Colonic mucosa (tissue), 4 donors: Measurements from ENCODE around the gene TUBB1. TPM values are rescaled to one million over a fixed set of nuclear protein-coding genes. Genes with fewer than 3 reads are reported as not detected.

Experiments used
- DNase-seq: peaks from one replicate; pipeline ENCODE4 v3.0.0-alpha.2; 2020
- H3K27ac ChIP-seq: fragments of 200-600 bp; one replicate; pipeline ENCODE4 v1.8.0; 2021
- H3K27me3 ChIP-seq: fragments of 200-600 bp; one replicate; pipeline ENCODE4 v1.8.0; 2021
- H3K36me3 ChIP-seq: fragments of 200-600 bp; one replicate; pipeline ENCODE4 v1.8.0; 2021
- H3K4me1 ChIP-seq: fragments of 200-600 bp; one replicate; pipeline ENCODE4 v1.8.0; 2021; ENCODE audit warnings: mild to moderate bottlenecking
- H3K4me3 ChIP-seq: fragments of 200-600 bp; one replicate; pipeline ENCODE4 v1.8.0; 2021
- H3K9ac ChIP-seq, 2 donors: one replicate each; pipeline ENCODE4 v1.7.0; 2013; ENCODE audit warnings: control low read depth in 2 of 2, low read depth in 2 of 2, low read length in 2 of 2
- H3K9me3 ChIP-seq: fragments of 200-600 bp; one replicate; pipeline ENCODE4 v1.8.0; 2021
- intact Hi-C: fragments of 100-400 bp; cut with DNase I; formaldehyde crosslinking; loops from one replicate; pipeline ENCODE4 v1.14.1; 2022
- total RNA-seq, 2 donors: library from RNA; stranded (reverse); fragmentation: NEBNext Ultra II Directional in 1 of 2; extraction: Animal tissue kit (Norgen Biotek cat#: 25700) in 1 of 2; gene quantifications; one replicate each; pipeline ENCODE4 v1.2.1, GENCODE V29; 2021
- TF ChIP-seq, protein P1 (sequence below): fragments of 200-600 bp; IDR thresholded peaks from one replicate; pipeline ENCODE4 v1.8.0; 2022; ENCODE audit warnings: antibody characterized with exemption, mild to moderate bottlenecking
- donor health status: healthy.
- donor health status: DM: no; HTN: no; CAD: no.
- donor health status: DM: no; HTN: no; CAD: no.

The TUBB1 gene
- total RNA-seq, 2 donors from 2014 or later, result not detected

DNA sequence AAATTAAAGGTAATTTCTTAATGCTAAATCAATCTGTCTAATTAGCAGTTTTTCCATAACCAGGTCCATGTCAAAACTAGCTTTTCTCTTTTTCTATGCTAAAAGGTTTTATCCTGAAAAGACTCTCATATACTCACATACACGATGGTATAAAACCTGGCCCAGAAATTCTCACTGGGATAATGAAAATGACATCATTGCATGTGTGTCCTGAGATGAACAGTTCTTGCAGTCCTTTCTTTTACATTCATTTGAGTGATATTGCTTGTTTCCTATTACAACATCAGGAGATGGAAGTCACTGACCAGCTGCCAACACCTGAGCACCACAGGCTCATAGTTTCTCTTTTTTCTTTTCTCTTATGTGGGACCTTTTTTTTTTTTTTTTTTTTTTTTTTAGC lies 31.2 kb downstream of the TUBB1 start:
- intact Hi-C loops, result no loop called here
- TF ChIP-seq, protein P1, sequence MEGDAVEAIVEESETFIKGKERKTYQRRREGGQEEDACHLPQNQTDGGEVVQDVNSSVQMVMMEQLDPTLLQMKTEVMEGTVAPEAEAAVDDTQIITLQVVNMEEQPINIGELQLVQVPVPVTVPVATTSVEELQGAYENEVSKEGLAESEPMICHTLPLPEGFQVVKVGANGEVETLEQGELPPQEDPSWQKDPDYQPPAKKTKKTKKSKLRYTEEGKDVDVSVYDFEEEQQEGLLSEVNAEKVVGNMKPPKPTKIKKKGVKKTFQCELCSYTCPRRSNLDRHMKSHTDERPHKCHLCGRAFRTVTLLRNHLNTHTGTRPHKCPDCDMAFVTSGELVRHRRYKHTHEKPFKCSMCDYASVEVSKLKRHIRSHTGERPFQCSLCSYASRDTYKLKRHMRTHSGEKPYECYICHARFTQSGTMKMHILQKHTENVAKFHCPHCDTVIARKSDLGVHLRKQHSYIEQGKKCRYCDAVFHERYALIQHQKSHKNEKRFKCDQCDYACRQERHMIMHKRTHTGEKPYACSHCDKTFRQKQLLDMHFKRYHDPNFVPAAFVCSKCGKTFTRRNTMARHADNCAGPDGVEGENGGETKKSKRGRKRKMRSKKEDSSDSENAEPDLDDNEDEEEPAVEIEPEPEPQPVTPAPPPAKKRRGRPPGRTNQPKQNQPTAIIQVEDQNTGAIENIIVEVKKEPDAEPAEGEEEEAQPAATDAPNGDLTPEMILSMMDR, result no peak
- no peak for DNase-seq

DNA sequence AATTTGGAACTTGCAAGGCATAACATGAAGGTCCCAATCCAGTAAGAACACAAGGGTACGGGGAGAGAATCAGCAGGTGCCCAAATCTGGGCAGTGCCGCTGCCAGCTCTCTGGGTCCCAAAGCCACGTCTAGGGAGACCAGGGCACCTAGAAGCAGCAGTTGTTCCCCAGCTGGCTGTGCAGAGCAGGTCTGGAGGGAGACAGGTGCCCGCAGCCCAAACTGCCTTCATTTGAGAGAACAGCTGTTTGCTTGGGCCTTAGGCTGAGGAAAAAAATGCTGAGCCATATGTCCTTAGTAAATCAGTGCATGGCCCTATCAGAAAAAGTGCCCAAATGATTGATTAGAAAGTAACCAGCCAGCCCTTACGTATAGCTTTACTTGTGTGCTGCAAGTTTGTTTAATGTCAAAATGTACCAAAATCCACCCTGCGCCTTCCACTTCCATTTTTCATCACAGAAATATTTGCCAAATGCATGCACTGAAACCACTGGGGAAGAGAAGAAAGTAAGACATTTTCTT lies 32.5 kb downstream of the TUBB1 start:
- Histone ChIP-seq H3K27me3 (no peaks in the 10 kb centered on the region), H3K4me1 (peaks cover 9% of the 10 kb centered on the region), H3K9ac (no peak overlapping the region), H3K4me3 (no peak overlapping the region), H3K36me3 (no peaks in the 10 kb centered on the region), H3K27ac (no peak overlapping the region), H3K9me3 (no peaks in the 10 kb centered on the region)
- no peak for DNase-seq
- TF ChIP-seq, protein P1, result no peak
- intact Hi-C loops, result no loop called here

More for the DNA sequence above, 31.2 kb downstream of the TUBB1 start:
- Histone ChIP-seq H3K9me3 (no peaks in the 10 kb centered on the region), H3K27me3 (no peaks in the 10 kb centered on the region), H3K27ac (no peak overlapping the region), H3K9ac (no peak overlapping the region), H3K4me1 (peaks cover 9% of the 10 kb centered on the region), H3K36me3 (no peaks in the 10 kb centered on the region), H3K4me3 (no peak overlapping the region)

DNA sequence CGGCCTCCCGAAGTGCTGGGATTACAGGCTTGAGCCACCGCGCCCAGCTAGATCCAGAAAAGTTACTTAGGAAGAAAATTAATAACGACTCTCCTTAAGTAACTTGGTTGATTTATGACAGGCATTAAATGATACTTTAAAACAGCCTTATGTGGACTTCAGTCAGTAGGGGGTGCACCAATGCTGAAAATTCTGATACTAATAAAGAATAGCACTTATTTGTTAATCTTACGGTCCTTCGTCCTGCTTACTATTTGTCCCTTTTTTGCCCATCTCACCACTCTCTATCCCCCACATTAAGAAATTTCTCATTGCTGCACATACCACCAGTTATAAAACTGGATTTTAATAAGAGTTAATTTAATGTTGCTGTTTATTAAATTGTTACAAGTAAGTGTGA lies 36.1 kb downstream of the TUBB1 start:
- H3K4me3 ChIP-seq, result no peak overlapping the region
- TF ChIP-seq, protein P1, result no peak
- H3K27ac ChIP-seq, result no peak overlapping the region

DNA sequence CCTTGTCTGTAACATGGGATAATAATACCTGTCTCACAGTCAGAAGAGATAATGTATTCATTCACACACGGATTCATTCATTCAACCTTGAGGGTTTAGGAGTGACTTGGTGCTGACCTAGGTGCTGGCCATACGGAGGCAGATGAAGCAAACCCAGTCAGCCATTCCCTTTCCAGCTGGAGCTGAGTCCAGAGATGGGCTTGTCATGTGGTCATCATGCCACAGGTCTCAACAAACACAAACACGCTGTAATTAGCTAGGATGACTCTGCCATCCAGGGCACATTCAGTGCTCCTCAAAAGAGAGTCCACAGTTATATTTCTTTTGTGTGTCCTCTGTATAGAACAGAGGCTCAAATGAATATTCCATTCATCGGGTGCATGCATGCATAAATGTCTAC lies 42.9 kb downstream of the TUBB1 start:
- Histone ChIP-seq H3K9me3 (no peaks in the 10 kb centered on the region), H3K9ac (no peak overlapping the region), H3K4me1 (no peaks in the 10 kb centered on the region), H3K4me3 (no peak overlapping the region), H3K27me3 (no peaks in the 10 kb centered on the region), H3K27ac (no peak overlapping the region), H3K36me3 (no peaks in the 10 kb centered on the region)
- intact Hi-C loops, result no loop called here
- TF ChIP-seq, protein P1, result no peak
- no peak for DNase-seq

More for the DNA sequence above, 36.1 kb downstream of the TUBB1 start:
- Histone ChIP-seq H3K36me3 (no peaks in the 10 kb centered on the region), H3K9ac (no peak overlapping the region), H3K9me3 (no peaks in the 10 kb centered on the region), H3K4me1 (no peaks in the 10 kb centered on the region), H3K27me3 (no peaks in the 10 kb centered on the region)
- DNase-seq, result no peak
- intact Hi-C loops, result no loop called here

DNA sequence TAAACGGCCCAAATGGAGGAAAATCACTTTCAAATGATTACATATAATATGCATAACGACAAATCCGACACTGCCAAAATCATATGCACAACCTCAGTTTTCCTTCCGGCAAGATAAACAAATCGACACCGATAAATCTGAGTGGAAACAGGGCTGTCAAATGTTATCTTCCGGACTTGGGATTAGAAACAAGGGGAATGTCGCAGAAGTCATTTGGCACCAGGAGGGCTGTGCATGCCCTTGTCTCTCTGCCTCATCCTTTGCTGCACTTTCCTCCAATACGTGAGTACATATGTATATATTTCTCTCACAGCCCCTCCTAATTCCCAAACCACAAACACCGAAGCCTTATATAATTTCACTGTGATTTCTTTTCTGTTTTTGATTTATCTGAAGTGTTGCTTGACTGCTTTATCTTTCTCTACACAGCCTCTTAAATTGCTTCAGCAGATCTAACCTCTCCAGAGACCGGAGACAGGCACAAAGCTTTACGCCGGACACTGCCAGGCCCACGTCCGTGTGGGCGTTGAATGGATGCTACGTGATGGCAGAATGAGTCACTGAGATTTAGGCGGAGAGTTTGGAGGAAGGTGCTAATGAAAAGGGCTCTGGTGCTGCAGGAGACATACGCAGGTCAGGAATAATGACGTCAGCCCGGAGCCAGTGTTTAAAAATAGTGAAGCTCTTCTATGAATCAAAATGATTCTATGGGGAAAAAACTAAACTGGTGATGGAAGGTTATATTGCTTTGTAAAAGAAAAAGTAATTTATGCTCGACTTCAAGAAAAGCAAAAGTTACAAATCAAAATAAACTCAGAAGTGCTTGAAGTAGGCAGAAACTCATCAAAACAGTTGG lies 44.4 kb downstream of the TUBB1 start:
- no peak for DNase-seq
- Histone ChIP-seq H3K4me1 (no peaks in the 10 kb centered on the region), H3K36me3 (no peaks in the 10 kb centered on the region), H3K27ac (no peak overlapping the region), H3K9me3 (no peaks in the 10 kb centered on the region), H3K9ac (no peak overlapping the region), H3K27me3 (no peaks in the 10 kb centered on the region), H3K4me3 (no peak overlapping the region)
- TF ChIP-seq, protein P1, result no peak
- intact Hi-C loops, result no loop called here
